Stimulated activated effector memory CD8-positive, alpha-beta T cell treated with anti-CD3 and anti-CD28 coated beads, Interleukin-12 subunit alpha, Interleukin-12 subunit beta, amount 100 ng/mL, for 72 hours (primary cell): ENCODE results near the gene MIEN1.

Source experiments
- ATAC-seq: fragments of 150-1000 bp; cut with Tn5 transposase; 2 replicates; pipeline ENCODE4 v1.10.0; 2021
- DNase-seq, 2 donors: peaks; one replicate each; pipeline ENCODE4 v3.0.0; 2021 to 2022; ENCODE audit warnings: low spot score in 2 of 2
- H3K27ac Mint-ChIP-seq: one replicate; pipeline ENCODE4 v1.8.0; 2022; ENCODE audit warnings: mild to moderate bottlenecking, mixed read lengths
- H3K36me3 Mint-ChIP-seq: one replicate; pipeline ENCODE4 v1.8.0; 2022; ENCODE audit warnings: mild to moderate bottlenecking, mixed read lengths
- H3K4me1 Mint-ChIP-seq: one replicate; pipeline ENCODE4 v1.8.0; 2022; ENCODE audit warnings: mixed read lengths
- H3K4me3 Mint-ChIP-seq: one replicate; pipeline ENCODE4 v1.8.0; 2022; ENCODE audit warnings: mild to moderate bottlenecking, mixed read lengths
- H3K9me3 Mint-ChIP-seq: one replicate; pipeline ENCODE4 v1.8.0; 2022; ENCODE audit warnings: mixed read lengths

Gene MIEN1

DNA sequence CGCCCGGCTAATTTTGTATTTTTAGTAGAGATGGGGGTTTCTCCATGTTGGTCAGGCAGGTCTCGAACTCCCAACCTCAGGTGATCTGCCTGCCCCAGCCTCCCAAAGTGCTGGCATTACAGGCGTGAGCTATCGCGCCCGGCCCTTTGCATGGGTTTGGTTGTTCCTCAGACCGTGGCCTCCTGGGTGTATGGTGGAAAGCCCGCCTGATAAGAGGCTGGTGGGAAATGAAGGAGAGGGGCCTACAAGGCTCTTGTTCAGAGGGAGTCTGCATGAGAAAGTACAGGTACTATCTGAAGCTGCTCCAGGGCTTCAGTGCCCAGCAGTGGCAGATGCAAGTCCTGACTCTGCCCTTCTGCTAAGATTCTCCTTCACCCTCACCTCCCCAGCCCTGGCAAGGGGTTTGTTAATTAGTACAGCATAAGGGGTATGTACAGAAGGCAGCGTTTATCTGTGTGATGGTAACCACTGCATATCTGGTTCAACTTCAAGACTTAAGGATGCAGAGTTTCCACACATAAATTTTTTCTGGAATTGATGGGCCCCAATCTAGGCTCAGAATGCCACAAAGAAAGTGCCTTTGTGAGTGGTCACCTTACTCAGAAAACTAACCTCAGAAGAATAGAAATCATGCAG lies 31.6 kb upstream of the MIEN1 start:
- peak; percentile 42 for ATAC-seq
- no peak for DNase-seq
- Mint-ChIP-seq H3K27ac (peak overlapping the region; percentile 84), H3K9me3 (no peaks in the 10 kb centered on the region), H3K4me3 (peak overlapping the region; percentile 8), H3K4me1 (peaks cover 84% of the 10 kb centered on the region), H3K36me3 (peaks cover 100% of the 10 kb centered on the region)

DNA sequence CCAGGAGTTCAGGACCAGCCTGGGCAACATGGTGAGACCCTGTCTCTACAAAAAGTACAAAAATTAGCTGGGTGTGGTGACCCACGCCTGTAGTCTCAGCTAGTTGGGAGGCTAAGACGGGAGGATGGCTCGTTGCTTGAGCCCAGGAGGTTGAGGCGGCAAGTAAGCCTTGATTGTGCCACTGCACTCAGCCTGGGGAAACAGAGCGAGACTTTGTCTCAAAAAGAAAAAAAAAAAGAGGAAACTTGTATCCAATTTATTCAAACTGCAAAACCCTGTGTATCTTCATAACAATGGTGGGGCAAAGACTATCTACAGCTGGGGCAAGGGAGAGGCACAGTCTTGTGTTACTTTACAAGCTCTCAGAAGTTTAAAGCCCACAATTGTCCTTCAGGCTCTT lies 28.9 kb upstream of the MIEN1 start:
- DNase-seq: no peak
- no peak for ATAC-seq
- Mint-ChIP-seq H3K27ac (peak overlapping the region; percentile 90), H3K4me1 (peaks cover 81% of the 10 kb centered on the region), H3K36me3 (peaks cover 96% of the 10 kb centered on the region), H3K9me3 (no peaks in the 10 kb centered on the region), H3K4me3 (peak overlapping the region; percentile 71)

- Mint-ChIP-seq H3K27ac (peak overlapping the region; percentile 90), H3K9me3 (no peaks in the 10 kb centered on the region), H3K4me3 (peak overlapping the region; percentile 71), H3K36me3 (peaks cover 92% of the 10 kb centered on the region), H3K4me1 (peaks cover 83% of the 10 kb centered on the region)
- peak; percentile 59 to 92 for DNase-seq
- peak; percentile 66 for ATAC-seq
Observed at GRCh38 chr17:39757931-39758873, 27.9 kb upstream of the MIEN1 start.

DNA sequence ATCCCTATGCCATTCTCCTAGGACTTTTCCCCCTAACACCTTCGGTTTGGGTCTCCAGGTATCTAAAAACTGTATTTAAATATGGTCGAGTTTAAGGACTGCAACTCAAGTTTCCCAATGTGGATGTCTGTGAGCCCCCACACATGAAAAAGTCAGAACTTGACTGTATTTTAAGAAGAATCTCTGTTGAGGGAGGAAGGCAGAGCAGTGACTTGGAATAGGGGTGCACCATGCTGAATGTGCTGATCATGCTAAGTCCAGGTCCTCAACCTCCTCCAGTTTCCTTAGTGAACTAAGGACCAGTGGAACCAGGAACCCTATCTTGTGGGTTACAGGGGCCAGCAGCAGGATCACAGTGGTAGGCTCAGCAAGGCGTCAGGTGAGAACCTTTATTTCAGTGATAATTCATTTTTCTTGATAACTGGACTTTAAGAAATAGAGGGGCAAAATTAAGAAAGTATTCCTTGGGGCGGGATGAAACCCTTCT lies 26.9 kb upstream of the MIEN1 start:
- no peak for ATAC-seq

DNA sequence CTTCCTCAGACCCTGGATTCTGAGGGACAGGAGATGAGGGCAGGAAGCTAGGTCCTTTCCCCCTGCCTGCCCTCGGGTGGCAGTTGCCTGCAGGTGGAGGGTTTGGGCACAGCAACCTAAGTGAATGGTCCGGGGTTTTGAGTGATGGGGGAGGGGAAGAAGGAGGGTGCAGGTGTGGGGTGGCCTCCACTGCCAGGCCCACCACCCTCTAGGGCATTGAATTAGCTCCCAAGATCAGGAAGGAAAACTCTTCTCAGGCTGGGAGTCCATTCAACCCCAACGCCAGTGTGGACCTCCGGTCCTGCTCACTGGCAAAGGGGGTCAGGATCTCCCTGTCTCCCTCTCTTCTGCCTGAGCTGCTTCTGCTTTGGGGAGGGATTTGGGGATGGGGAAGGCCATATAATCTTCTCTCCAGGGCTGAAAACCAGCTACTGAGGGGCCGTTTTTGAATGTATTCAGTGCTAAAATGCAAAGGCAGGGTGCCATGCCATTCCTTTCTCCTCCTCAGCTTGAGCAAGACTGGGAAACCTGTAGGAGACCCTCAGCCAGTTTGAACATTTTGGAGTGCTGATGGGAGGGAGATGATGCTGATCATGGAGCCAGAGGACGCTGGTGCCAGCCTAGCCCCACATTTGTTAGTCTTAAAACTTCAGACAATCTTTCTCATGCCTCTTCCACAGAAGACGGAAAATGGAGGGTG lies 26.2 kb upstream of the MIEN1 start:
- ATAC-seq (no peak), DNase-seq (no peak)
- peaks cover 83% of the 10 kb centered on the region for H3K4me1 Mint-ChIP-seq
- peaks cover 76% of the 10 kb centered on the region for H3K36me3 Mint-ChIP-seq
- H3K27ac Mint-ChIP-seq: peak overlapping the region; percentile 90
- no peaks in the 10 kb centered on the region for H3K9me3 Mint-ChIP-seq
- peak overlapping the region; percentile 71 for H3K4me3 Mint-ChIP-seq

More for the DNA sequence above, 26.9 kb upstream of the MIEN1 start:
- Mint-ChIP-seq H3K36me3 (peaks cover 83% of the 10 kb centered on the region), H3K4me3 (peak overlapping the region; percentile 71), H3K27ac (peak overlapping the region; percentile 90), H3K4me1 (peaks cover 83% of the 10 kb centered on the region), H3K9me3 (no peaks in the 10 kb centered on the region)
- no peak for DNase-seq

- peaks cover 68% of the 10 kb centered on the region for H3K36me3 Mint-ChIP-seq
- peak in 1 of 2 donors; percentile 84 for DNase-seq
- peak overlapping the region; percentile 90 for H3K27ac Mint-ChIP-seq
- H3K4me3 Mint-ChIP-seq: peak overlapping the region; percentile 71
- no peak for ATAC-seq
- no peaks in the 10 kb centered on the region for H3K9me3 Mint-ChIP-seq
- H3K4me1 Mint-ChIP-seq: peaks cover 82% of the 10 kb centered on the region
Observed at GRCh38 chr17:39755554-39756379, 25.4 kb upstream of the MIEN1 start.

DNA sequence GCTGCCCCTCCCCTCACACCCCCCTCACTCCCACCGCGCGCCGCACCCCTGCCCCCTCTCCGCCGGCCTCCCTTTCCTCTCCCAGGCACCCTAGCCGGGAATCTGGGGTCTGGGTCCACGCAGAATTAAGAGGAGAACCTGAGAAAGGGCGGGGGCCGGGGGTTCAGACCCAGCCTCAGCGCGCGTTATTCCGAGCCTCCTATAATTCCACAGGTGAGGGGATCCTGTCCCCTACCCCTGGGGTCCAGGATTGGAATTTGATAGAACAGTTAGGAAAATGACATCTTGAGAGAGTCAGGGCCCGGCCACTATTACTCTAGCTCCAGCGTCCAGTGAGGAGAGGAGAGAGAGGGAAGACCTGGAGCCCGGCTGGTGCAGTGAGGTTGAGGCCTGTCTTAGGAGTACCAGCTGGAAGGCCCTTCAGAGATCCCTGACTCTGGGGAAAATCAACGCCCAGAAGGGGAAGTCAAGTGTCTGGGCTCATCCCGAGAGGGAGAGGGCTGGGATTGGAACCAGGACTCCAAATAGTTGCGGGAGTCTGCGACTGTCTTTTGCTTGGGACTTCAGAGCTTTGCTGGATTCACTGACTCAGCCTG lies 24.7 kb upstream of the MIEN1 start:
- H3K9me3 Mint-ChIP-seq: no peaks in the 10 kb centered on the region
- H3K4me1 Mint-ChIP-seq: peaks cover 77% of the 10 kb centered on the region
- peaks cover 61% of the 10 kb centered on the region for H3K36me3 Mint-ChIP-seq
- DNase-seq (peak in 1 of 2 donors; percentile 76), ATAC-seq (no peak)
- H3K4me3 Mint-ChIP-seq: peak overlapping the region; percentile 71
- peak overlapping the region; percentile 90 for H3K27ac Mint-ChIP-seq

DNA sequence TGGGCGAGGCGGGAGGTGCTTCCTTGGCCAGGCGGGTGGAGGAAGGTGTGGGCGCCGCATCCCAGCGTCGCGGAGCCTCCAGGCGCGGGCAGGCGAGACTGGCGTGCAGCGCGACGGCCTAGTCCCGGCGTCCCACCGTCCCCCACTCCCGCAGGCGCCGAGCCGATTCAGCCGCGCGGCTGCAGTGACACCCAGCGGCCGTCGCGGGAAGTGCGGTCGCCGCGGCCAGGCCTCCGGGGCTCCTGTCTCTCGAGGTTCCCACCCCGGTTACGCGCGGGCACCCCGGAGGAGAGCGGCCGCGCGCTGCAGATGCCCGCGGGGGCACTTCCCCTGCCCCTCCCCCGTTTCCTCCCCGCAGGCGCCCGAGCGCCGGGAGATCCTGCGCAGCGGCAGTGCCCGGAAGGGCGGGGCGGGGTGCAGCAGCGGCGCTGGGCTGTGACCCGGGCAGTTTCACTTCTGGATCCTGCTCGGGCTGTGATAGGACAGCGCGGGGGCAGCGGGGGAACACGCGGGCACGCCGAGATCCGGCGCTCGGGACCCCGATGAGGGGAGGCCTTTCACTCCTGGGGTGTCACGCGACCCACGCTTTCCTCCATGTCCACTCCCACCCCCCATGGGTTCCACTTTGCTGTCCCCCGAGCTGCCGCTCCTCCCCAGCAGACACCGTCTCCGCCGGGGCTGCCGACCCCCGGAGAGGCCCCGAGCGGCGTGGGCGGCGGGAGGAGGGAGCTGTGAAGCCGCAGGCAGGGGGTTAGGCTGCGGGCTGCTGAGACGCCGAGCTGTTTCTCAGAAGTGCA lies 24.0 kb upstream of the MIEN1 start:
- peaks cover 54% of the 10 kb centered on the region for H3K36me3 Mint-ChIP-seq
- peak; percentile 98 for DNase-seq
- ATAC-seq: peak; percentile 83
- H3K4me3 Mint-ChIP-seq: peak overlapping the region; percentile 71
- peaks cover 71% of the 10 kb centered on the region for H3K4me1 Mint-ChIP-seq
- H3K9me3 Mint-ChIP-seq: no peaks in the 10 kb centered on the region
- peak overlapping the region; percentile 90 for H3K27ac Mint-ChIP-seq

DNA sequence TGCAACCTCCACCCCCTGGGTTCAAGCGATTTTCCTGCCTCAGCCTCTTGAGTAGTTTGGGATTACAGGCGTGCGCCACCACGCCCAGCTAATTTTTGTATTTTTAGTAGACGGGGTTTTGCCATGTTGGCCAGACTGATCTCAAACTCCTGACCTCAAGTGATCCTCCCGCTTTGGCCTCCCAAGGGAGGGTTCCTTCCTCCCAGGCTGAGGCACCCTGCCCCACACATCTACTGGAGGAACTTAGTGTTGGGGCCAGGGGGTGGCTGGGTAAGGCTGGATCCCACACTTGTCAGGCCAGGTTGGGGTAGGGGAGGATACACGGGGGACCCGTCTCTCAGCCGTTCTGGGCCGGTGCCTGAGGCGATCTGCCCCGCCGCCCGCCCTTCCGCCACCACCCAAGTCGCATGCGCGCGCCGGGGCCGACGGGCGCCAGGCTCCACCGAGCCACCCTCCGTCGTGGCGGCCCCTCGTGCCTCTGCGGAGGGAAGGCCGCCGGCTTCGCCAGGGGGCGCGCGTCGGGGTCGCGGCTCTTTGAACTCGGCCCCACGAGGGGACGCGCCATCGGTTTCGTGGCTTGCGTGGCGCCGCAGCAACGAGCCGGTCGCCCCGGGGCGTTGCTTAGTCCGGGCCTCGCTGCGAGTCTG lies 23.3 kb upstream of the MIEN1 start:
- peak; percentile 38 for ATAC-seq
- Mint-ChIP-seq H3K9me3 (no peaks in the 10 kb centered on the region), H3K4me1 (peaks cover 64% of the 10 kb centered on the region), H3K4me3 (peak overlapping the region; percentile 71), H3K27ac (peak overlapping the region; percentile 90), H3K36me3 (peaks cover 47% of the 10 kb centered on the region)
- peak in 1 of 2 donors; percentile 66 for DNase-seq

GRCh38 chr17:39752241-39752881 lies 22.0 kb upstream of the MIEN1 start:
- no peak for DNase-seq
- no peaks in the 10 kb centered on the region for H3K9me3 Mint-ChIP-seq
- no peak for ATAC-seq
- H3K4me1 Mint-ChIP-seq: peaks cover 51% of the 10 kb centered on the region
- H3K4me3 Mint-ChIP-seq: peak overlapping the region; percentile 71
- H3K36me3 Mint-ChIP-seq: peaks cover 34% of the 10 kb centered on the region
- peak overlapping the region; percentile 90 for H3K27ac Mint-ChIP-seq

DNA sequence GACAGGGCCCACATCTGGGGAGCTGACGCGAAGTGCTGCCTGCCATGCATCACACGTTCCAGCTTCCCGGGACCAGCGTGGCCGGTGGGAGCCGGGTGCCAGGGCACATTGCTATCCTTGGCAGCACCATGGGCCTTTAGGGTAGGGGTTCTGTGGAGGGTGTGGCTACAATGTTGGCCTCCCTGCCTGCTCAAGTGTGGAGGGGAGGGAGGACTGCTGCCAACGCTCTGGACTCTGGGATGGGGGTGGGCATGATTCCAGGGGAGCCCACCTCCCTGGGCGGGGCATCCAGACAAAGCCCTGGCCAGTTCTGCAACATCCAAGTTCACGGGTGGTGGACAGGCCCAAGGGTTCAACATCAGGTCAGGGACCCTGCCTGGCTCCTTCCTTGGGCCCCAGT lies 21.3 kb upstream of the MIEN1 start:
- ATAC-seq (no peak), DNase-seq (no peak)
- peaks cover 27% of the 10 kb centered on the region for H3K36me3 Mint-ChIP-seq
- peaks cover 45% of the 10 kb centered on the region for H3K4me1 Mint-ChIP-seq
- H3K27ac Mint-ChIP-seq: peak overlapping the region; percentile 90
- H3K4me3 Mint-ChIP-seq: no peak overlapping the region
- no peaks in the 10 kb centered on the region for H3K9me3 Mint-ChIP-seq

DNA sequence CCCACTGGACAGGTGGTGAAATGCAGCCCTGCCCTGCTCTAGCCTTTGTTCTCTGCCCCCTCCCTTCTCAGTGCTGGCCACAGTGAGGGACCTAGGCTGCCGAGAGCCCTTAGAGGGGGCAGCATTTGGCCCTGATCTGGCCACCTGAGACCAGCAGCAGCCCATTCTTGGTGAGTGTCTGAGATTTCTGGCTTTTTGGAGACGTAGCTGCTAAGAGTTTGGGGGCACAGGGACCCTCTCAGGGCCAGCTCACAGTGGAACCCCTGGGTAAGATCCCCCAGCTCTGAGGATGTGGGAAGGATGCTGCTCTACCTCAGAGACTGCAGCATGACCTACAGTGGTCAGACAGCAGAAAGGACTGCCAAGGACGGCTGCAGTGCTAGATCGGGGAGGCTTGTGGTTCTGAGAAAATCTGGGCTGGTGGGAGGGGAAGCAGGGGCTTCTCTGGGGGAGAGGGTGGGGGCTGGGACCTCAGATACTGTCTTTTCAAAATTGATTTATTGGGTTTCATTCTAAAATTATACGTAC lies 20.7 kb upstream of the MIEN1 start:
- Mint-ChIP-seq H3K4me3 (no peak overlapping the region), H3K4me1 (peaks cover 40% of the 10 kb centered on the region), H3K9me3 (no peaks in the 10 kb centered on the region), H3K36me3 (peaks cover 21% of the 10 kb centered on the region), H3K27ac (peak overlapping the region; percentile 90)
- ATAC-seq (no peak), DNase-seq (no peak)
